GM19372 (cell line): ENCODE data around the gene ST6GALNAC1.
"Not testable (repeated sequence)": the region's sequence is repeated elsewhere in the genome, so short reads cannot be mapped to it uniquely, and the experiment has no call there.

Experiments used
- ATAC-seq: cut with Tn5 transposase; IDR thresholded peaks from one replicate; pipeline ENCODE4 v1.9.1; 2021; ENCODE audit warnings: mild to moderate bottlenecking, low read depth, moderate library complexity; ENCODE audit not compliant: unreplicated experiment

The ST6GALNAC1 gene

GRCh38 chr17:76614064-76614759, 29.3 kb downstream of the ST6GALNAC1 start:
- ATAC-seq: not testable (repeated sequence)

DNA sequence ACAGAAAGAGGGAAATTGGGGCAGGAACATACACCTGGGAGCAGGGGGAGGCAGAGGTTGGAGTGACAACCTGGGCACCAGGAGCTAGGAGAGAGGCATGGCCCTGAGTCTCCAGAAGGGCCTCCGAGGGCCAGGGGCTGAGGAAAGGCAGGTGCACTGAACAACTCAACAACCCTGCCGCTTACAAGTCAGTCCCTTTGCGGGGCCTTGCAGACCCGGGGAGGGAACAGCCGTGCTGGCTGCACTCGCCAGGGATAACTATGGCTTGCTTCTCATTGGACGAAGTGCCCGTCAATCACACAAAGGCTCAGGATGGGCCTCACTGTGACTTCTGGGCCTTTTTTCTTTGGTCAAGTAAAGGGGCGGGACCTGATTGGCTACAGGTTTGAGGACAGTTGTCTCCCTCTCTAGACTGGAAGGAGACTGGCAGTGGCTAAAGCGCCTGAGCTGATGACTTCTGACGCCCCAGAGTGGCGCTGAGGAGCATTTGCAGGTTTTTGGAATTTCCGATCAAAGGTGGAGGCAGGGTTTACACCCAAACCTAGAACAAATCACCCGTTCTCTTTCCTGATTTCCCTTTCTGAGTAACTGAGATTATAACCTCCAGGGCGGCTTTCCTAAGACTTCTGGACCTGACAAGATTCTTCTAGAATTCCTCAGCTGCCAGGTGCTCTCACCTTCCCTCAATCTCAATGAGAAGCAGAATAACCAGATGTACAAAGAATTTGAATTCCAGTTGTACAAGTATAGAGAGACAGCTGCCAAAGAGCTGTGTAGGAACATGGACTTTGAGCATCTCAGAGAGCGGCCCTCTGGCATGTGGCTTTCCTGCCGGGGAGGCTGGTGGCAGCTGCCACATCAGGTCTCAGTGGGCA, 30.3 kb downstream of the ST6GALNAC1 start:
- no peak for ATAC-seq

DNA sequence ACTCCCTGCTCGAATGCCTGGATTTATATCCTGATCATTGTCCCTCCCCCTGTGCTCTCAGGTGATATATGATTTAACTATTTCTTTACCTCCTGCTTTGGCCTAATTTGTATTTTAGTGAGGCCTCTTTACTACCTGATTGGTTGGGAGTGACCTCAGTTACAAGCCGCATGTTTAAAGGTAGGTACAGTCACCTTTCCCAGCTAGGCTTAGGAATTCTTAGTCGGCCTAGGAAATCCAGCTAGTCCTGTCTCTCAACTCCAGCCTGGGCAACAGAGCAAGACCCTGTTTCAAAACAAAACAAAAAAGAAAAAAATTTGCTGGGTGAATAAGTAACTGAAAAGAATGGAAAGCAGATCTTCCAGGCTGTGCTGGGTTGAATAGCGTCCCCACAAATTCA, 31.1 kb downstream of the ST6GALNAC1 start:
- no peak for ATAC-seq

DNA sequence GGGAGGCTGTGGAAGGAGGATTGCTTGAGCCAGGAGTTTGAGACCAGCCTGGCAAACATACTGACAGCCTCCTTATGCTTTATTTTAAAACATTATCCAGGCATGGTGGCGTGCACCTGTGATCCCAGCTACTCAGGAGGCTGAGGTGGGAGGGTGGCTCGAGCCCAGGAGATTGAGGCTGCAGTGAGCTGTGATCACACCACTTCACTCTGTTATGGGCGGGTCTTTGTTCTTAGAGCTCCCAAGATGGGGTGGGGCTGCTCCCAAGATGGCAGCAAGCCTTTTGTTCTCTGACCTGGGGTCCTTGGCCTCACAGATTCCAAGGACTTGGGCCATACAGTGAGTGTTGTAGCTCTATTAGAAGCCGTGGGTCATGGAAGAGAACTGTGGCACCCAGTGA, 31.8 kb downstream of the ST6GALNAC1 start:
- ATAC-seq: no peak

DNA sequence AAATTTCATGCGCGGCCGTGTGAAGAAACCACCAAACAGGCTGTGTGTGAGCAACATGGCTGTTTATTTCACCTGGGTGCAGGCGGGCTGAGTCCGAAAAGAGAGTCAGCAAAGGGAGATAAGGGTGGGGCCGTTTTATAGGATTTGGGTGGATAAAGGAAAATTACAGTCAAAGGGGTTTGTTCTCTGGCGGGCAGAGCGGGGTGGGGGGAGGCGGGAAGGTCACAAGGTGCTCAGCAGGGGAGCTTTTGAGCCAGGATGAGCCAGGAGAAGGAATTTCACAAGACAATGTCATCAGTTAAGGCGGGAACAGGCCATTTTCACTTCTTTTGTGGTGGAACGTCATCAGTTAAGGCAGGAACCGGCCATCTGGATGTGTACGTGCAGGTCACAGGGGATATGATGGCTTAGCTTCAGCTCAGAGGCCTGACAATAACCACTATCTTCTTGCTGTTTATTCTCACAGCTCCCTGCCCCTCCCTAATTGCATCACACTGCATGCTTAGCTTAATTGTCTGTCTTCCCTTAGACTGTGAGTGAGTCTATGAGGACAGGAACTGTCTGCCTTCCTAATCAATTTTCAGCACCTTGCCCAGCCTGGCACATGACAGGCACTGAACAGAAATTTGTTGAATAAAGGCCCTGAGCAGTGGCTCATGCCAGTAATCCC, 32.3 kb downstream of the ST6GALNAC1 start:
- ATAC-seq: not testable (repeated sequence)

GRCh38 chr17:76606685-76607084, 36.9 kb downstream of the ST6GALNAC1 start:
- not testable (repeated sequence) for ATAC-seq

DNA sequence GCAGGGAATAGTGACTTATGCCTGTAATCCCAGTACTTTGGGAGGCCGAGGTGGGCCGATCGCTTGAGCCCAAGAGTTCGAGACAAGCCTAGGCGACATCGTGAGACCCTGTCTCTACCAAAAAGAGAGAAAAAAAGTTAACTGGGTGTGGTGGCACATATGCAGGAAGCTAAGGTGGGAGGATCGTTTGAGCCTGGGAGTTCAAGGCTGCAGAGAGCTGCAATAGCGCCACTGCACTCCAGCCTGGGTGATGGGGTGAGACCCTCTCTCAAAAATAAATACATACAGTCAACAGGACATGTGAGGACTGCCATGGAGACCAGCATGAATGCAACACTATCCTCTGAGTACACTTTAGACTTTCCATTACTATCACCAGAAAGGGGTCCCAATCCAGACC, 42.5 kb downstream of the ST6GALNAC1 start:
- ATAC-seq: no peak

DNA sequence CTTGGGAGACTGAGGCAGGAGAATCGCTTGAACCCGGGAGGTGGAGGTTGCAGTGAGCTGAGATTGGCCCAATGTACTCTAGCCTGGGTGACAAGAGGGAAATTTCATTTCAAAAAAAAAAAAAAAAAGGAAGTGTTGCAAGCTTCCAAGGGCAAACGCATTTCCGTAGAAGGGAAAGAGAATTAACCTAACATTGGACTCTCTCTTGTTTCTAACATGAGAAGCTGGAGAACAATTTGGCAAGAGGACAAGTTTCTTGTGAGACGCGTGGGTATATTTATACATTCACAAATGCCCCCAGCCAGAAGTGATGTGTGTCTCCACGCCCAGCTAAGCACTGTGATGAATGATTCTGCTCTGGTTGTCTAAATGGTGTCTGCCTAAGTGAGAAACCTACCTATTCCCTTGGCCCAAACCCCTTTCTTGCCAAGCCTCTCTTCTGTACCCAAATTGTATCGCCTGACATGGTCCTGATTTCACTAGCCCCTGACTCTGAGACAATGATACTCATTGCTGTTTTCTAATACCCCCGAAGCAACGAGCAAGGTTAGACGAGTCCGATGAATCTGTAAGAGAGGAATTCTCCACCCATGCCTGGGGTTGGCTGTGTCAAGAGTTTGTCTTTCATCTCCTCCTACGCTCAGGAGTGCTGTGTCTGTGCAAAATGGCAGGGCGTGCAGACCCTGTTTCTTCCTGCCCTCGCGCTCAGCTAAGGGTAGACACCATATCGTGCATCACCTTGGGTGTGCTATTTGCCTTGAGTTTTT, 43.7 kb downstream of the ST6GALNAC1 start:
- no peak for ATAC-seq

- no peak for ATAC-seq
These were observed 45.5 kb downstream of the ST6GALNAC1 start for GRCh38 chr17:76598004-76598439.

DNA sequence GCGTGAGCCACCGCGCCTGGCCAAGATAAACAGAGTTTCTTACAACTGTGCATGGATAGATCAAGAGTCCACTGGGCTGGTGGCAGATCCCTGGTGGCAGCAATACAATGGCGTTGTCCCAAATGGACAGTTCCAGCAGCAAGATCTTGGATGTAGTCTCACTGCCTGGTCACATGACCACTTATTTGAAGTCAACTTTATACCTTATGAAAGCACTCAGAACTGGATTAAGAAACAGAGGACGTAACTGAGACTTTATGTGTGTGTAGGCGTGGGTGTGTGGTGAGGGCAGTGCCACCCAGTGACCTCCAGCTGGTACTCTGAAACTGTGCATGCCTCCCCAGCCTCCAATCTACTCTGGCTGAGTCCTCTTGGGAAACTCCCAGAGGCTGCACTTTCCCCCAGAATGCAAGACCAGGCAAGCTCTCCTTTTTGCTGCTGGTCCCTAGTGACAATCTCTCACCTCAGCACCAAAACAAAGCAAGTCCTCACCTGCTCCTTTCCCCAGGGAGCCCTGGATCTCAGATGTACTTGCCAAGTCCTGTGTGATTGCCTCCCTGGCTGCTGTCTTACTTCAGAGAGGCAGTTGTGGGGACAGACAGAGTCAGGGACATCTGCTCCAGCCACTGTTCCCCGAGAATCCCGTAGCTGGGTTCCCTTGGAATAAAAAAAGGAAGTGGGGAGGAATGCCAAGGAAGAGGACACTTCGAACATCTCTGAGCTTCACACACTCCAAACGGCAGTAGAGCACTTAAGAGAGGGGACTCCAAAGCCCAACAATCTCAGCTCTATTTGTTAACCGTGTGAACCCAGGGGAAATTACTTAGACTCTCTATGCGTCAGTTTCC, 46.2 kb downstream of the ST6GALNAC1 start:
- no peak for ATAC-seq

DNA sequence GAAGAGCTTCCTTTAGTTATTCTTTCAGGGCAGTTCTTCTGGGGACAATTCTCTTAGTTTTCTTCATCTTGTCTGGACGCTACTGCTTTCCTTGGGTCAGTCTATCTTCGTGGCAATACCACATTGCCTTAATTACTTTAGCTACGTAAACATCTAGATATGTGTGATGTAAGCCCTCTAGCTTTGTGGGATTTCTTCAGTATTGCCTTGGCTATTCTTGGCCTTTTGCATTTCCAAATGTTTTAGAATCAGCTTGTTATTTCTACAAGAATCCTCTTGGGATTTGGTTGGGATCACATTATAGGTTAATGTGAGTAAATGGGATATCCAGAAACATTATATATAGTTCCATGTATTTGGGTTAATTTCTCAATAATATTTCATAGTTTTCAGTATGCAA, 48.9 kb downstream of the ST6GALNAC1 start:
- no peak for ATAC-seq

GRCh38 chr17:76593959-76594358, 49.6 kb downstream of the ST6GALNAC1 start:
- ATAC-seq: no peak

DNA sequence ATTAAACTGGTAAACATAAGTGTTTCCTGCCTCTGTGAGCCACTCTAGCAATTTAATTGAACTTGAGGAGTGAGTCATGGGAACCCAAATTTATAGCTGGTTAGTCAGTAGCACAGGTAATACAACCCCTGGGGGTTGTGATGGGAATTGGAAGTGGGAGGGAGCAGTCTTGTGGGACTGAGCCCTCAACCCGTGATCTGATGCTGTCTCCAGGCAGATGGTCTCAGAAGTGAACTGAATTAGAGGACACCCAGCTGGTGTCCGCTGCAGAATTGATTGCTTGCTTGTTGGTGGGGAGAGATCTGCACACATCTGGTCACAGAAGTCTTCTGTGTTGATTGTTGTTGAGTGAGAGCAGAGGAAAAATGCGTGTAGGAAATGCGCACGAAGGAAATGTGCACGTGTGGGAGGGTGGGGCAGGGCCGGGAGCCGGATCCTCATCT, 50.2 kb downstream of the ST6GALNAC1 start:
- ATAC-seq: no peak

- ATAC-seq: no peak
These were observed 55.4 kb downstream of the ST6GALNAC1 start for GRCh38 chr17:76588182-76588581.

GRCh38 chr17:76586741-76587487, 56.6 kb downstream of the ST6GALNAC1 start:
- no peak for ATAC-seq

DNA sequence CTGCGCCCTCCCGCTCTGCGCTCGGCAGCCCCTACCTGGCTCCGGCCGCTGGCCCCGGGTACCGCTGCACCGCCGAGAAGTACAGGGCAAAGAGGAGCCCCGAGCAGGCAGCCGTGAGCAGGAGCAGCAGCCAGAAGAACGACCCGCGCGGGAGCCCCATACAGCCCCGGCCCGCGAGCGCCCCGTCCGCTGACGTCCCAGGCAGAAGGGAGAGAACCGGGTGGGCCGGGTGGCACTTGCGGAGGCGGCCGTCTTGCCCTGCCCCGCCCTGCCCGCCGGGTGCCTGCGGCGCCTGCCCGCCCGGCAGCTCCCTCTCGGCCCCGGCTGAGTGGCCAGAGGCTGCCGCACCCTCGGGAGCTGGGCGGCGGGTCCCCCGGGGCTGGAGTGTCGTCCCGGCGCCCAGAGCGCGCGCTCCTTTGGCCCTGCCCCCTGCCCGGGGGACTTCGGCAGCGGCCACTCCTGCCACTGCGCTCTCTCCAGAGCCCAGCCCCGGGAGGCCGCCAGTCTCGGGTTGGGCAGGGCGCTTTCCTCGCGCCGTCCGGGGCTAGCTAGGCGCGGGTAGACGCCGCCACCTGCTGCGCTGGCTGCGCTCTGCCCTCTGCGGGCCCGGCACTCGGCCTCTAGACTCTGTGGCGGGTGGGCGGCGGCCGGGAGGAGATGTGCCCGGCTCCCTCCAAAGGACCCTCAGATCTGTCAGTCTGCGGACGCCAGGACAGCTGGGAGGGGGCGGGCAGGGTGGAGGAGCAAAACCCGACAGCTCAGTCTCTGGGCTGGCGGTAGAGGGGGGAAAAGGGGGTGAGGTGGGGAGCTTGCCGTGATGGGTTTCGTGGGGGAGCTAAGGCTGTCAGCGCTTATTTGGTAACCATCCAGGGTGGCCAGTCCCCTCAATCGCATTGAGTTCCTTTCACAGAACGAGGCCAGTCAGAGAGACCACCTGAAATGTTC, 57.6 kb downstream of the ST6GALNAC1 start, which contains the start of gene ST6GALNAC2:
TSS of gene ST6GALNAC2 (minus strand) at position 212 of the 945 bp plus-strand sequence. CDS start at position 160, 52 bp downstream.
- no peak for ATAC-seq

- ATAC-seq: no peak
These were observed 58.4 kb downstream of the ST6GALNAC1 start for GRCh38 chr17:76585033-76585648.
